H1 (cell line): Measurements from ENCODE around the gene ARL9. TPM values are rescaled to one million over a fixed set of nuclear protein-coding genes. Genes with fewer than 3 reads are reported as not detected.

Source experiments
- CBX5 ChIP-seq: fragments of 300-800, 300-1000 bp; sonication (generic); IDR thresholded peaks from 2 replicates; pipeline ENCODE4 v1.7.1; 2016; ENCODE audit warnings: antibody characterized with exemption, low read length, low read depth
- CREB1 ChIP-seq: IDR thresholded peaks from 2 replicates; pipeline ENCODE4 v1.6.1; 2012; ENCODE audit warnings: inconsistent platforms
- GTF2F1 ChIP-seq: IDR thresholded peaks from 2 replicates; pipeline ENCODE4 v1.6.1; 2012; ENCODE audit warnings: low read depth, low read length, improper control_type of control experiment, borderline replicate concordance
- POLR2AphosphoS5 ChIP-seq: IDR thresholded peaks from 2 replicates; pipeline ENCODE4 v1.6.1; 2011; ENCODE audit warnings: low read depth, low read length
- SAP30 ChIP-seq: fragments of 300-600 bp; sonication (generic); IDR thresholded peaks from 2 replicates; pipeline ENCODE4 v1.7.1; 2012; ENCODE audit warnings: low read length, moderate library complexity, mild to moderate bottlenecking, inconsistent platforms; ENCODE audit not compliant: insufficient read depth, insufficient replicate concordance
- TAF7 ChIP-seq: optimal IDR thresholded peaks from 2 replicates; pipeline ENCODE3; 2011; ENCODE audit warnings: low read depth, mild to moderate bottlenecking, inconsistent platforms, low read length, moderate library complexity, borderline replicate concordance
- polyA plus RNA-seq, 7 experiments: library from polyadenylated mRNA; depleted of rRNA in 3 of 7; stranded (reverse) in 5 of 7; unstranded in 2 of 7; fragments of >200 nt in 5 of 7; fragments of 200-250 nt in 2 of 7; gene quantifications; 1 replicate in 5 of 7; 2 replicates in 1 of 7; 4 replicates in 1 of 7; pipeline versions ENCODE4 v1.2.1 to v1.2.3, GENCODE V29; 2011 to 2013; ENCODE audit warnings: missing spikeins in 2 of 7, mixed read lengths in 2 of 7
- total RNA-seq: library from RNA; stranded (reverse); fragmentation: NEBNext Ultra II Directional; extraction: Animal tissue kit (Norgen Biotek cat#: 25700); gene quantifications from 2 replicates; pipeline ENCODE4 v1.2.1, GENCODE V29; 2021
- TF ChIP-seq, protein P1 (sequence below): IDR thresholded peaks from 2 replicates; pipeline ENCODE4 v1.6.1; 2012; ENCODE audit warnings: low read length, inconsistent platforms

The ARL9 gene
- total and polyA plus RNA-seq, 2 of the 8 experiments (the other 6 are each of a cell fraction or from before 2014, with no cell fraction given) = 0.60 to 0.76 TPM

DNA sequence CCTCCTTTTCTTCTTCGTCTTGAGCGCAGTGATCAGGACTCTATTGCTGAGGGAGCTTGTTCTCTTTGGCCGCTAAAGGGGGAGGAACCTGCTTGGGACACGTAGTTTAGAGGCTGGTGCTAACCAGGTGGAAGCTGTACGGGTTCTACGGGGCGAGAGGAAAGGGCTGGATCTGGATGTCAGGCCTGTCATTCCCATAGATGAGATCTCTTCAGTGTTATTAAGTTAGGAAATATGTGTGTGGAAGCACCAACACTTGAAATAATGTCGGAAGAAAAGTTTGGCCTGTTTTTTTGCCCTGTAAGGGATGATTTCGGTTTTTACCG is 37.5 kb upstream of the ARL9 start (continued):
- no peak for TF ChIP-seq GTF2F1
- no peak for TF ChIP-seq CBX5
- peak; percentile 63; the same call in 1 of the 2 replicates for TF ChIP-seq POLR2AphosphoS5
- TF ChIP-seq SAP30 = peak; percentile 65
- TF ChIP-seq, protein P1, sequence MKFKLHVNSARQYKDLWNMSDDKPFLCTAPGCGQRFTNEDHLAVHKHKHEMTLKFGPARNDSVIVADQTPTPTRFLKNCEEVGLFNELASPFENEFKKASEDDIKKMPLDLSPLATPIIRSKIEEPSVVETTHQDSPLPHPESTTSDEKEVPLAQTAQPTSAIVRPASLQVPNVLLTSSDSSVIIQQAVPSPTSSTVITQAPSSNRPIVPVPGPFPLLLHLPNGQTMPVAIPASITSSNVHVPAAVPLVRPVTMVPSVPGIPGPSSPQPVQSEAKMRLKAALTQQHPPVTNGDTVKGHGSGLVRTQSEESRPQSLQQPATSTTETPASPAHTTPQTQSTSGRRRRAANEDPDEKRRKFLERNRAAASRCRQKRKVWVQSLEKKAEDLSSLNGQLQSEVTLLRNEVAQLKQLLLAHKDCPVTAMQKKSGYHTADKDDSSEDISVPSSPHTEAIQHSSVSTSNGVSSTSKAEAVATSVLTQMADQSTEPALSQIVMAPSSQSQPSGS = no peak
- no peak for TF ChIP-seq CREB1
- TF ChIP-seq TAF7 = peak; percentile 21
